ENCODE results near the gene SCN4A. TPM values are rescaled to one million over a fixed set of nuclear protein-coding genes. Genes with fewer than 3 reads are reported as not detected.

SCN4A gene
- total RNA-seq, 2 experiments from 2014 or later, result 0.14 to 0.31 TPM

- Mint-ChIP-seq H3K4me3 (no peak overlapping the region), H3K27me3 (no peaks in the 10 kb centered on the region), H3K27ac (no peak overlapping the region), H3K9me3 (no peaks in the 10 kb centered on the region), H3K4me1 (peaks cover 19% of the 10 kb centered on the region), H3K36me3 (no peaks in the 10 kb centered on the region)
- no peak for DNase-seq
These were observed 16.3 kb downstream of the SCN4A start for GRCh38 chr17:63956296-63956920.

- H3K27me3 Mint-ChIP-seq, result no peaks in the 10 kb centered on the region
- H3K27ac Mint-ChIP-seq, result peak overlapping the region; percentile 1
- DNase-seq, result no peak
- H3K36me3 Mint-ChIP-seq, result no peaks in the 10 kb centered on the region
- H3K4me3 Mint-ChIP-seq, result no peak overlapping the region
- H3K9me3 Mint-ChIP-seq, result no peaks in the 10 kb centered on the region
- H3K4me1 Mint-ChIP-seq, result peaks cover 19% of the 10 kb centered on the region
These were observed 16.9 kb downstream of the SCN4A start for GRCh38 chr17:63955791-63956190.

- Mint-ChIP-seq H3K9me3 (no peaks in the 10 kb centered on the region), H3K27me3 (no peaks in the 10 kb centered on the region), H3K27ac (no peak overlapping the region), H3K4me3 (no peak overlapping the region), H3K4me1 (peaks cover 19% of the 10 kb centered on the region), H3K36me3 (no peaks in the 10 kb centered on the region)
- DNase-seq, result no peak
These were observed 17.5 kb downstream of the SCN4A start for GRCh38 chr17:63955232-63955631.

- Mint-ChIP-seq H3K4me1 (peaks cover 19% of the 10 kb centered on the region), H3K27ac (peak overlapping the region; percentile 80), H3K27me3 (no peaks in the 10 kb centered on the region), H3K36me3 (no peaks in the 10 kb centered on the region), H3K9me3 (no peaks in the 10 kb centered on the region), H3K4me3 (peak overlapping the region; percentile 32)
- peak; percentile 38 for DNase-seq
These were observed 18.2 kb downstream of the SCN4A start for GRCh38 chr17:63954402-63955063.

- Mint-ChIP-seq H3K27ac (no peak overlapping the region), H3K4me3 (no peak overlapping the region), H3K4me1 (peaks cover 24% of the 10 kb centered on the region), H3K9me3 (no peaks in the 10 kb centered on the region), H3K27me3 (no peaks in the 10 kb centered on the region), H3K36me3 (no peaks in the 10 kb centered on the region)
- no peak for DNase-seq
These were observed 21.5 kb downstream of the SCN4A start for GRCh38 chr17:63950940-63951907.

- no peaks in the 10 kb centered on the region for H3K27me3 Mint-ChIP-seq
- H3K9me3 Mint-ChIP-seq, result no peaks in the 10 kb centered on the region
- DNase-seq, result no peak
- peaks cover 28% of the 10 kb centered on the region for H3K4me1 Mint-ChIP-seq
- H3K4me3 Mint-ChIP-seq, result no peak overlapping the region
- no peak overlapping the region for H3K27ac Mint-ChIP-seq
- H3K36me3 Mint-ChIP-seq, result no peaks in the 10 kb centered on the region
These were observed 23.0 kb downstream of the SCN4A start for GRCh38 chr17:63949576-63950250.

GRCh38 chr17:63948521-63948920 is 24.2 kb downstream of the SCN4A start:
- H3K4me1 Mint-ChIP-seq, result peaks cover 17% of the 10 kb centered on the region
- no peaks in the 10 kb centered on the region for H3K9me3 Mint-ChIP-seq
- H3K27ac Mint-ChIP-seq, result no peak overlapping the region
- H3K36me3 Mint-ChIP-seq, result no peaks in the 10 kb centered on the region
- no peak for DNase-seq
- H3K27me3 Mint-ChIP-seq, result no peaks in the 10 kb centered on the region
- no peak overlapping the region for H3K4me3 Mint-ChIP-seq

GRCh38 chr17:63947711-63948330 is 24.9 kb downstream of the SCN4A start:
- Mint-ChIP-seq H3K9me3 (no peaks in the 10 kb centered on the region), H3K4me1 (peaks cover 15% of the 10 kb centered on the region), H3K27me3 (no peaks in the 10 kb centered on the region), H3K4me3 (no peak overlapping the region), H3K27ac (no peak overlapping the region), H3K36me3 (no peaks in the 10 kb centered on the region)
- no peak for DNase-seq

- peak; percentile 66 for DNase-seq
- Mint-ChIP-seq H3K27ac (peak overlapping the region; percentile 83), H3K9me3 (no peaks in the 10 kb centered on the region), H3K4me1 (peaks cover 15% of the 10 kb centered on the region), H3K4me3 (peak overlapping the region; percentile 57), H3K36me3 (no peaks in the 10 kb centered on the region), H3K27me3 (no peaks in the 10 kb centered on the region)
These were observed 26.0 kb downstream of the SCN4A start for GRCh38 chr17:63946440-63947363.

GRCh38 chr17:63945784-63946439 is 26.8 kb downstream of the SCN4A start:
- Mint-ChIP-seq H3K4me1 (peaks cover 15% of the 10 kb centered on the region), H3K9me3 (no peaks in the 10 kb centered on the region), H3K4me3 (no peak overlapping the region), H3K36me3 (no peaks in the 10 kb centered on the region), H3K27ac (no peak overlapping the region), H3K27me3 (no peaks in the 10 kb centered on the region)
- DNase-seq, result no peak

GRCh38 chr17:63944736-63945499 is 27.8 kb downstream of the SCN4A start:
- no peaks in the 10 kb centered on the region for H3K27me3 Mint-ChIP-seq
- H3K4me3 Mint-ChIP-seq, result no peak overlapping the region
- no peaks in the 10 kb centered on the region for H3K36me3 Mint-ChIP-seq
- no peaks in the 10 kb centered on the region for H3K9me3 Mint-ChIP-seq
- peak overlapping the region; percentile 9 for H3K27ac Mint-ChIP-seq
- DNase-seq, result no peak
- peaks cover 15% of the 10 kb centered on the region for H3K4me1 Mint-ChIP-seq

GRCh38 chr17:63943745-63944144 is 29.0 kb downstream of the SCN4A start:
- Mint-ChIP-seq H3K9me3 (no peaks in the 10 kb centered on the region), H3K4me1 (peaks cover 15% of the 10 kb centered on the region), H3K4me3 (no peak overlapping the region), H3K27me3 (no peaks in the 10 kb centered on the region), H3K27ac (no peak overlapping the region), H3K36me3 (no peaks in the 10 kb centered on the region)
- DNase-seq, result no peak

Data from activated naive CD8-positive, alpha-beta T cell treated with anti-CD3 and anti-CD28 coated beads for 36 hours (primary cell).